ENCODE measurements around the gene LSM12. TPM values are rescaled to one million over a fixed set of nuclear protein-coding genes. Genes with fewer than 3 reads are reported as not detected.

LSM12 gene
- total RNA-seq (2022; extraction: Qiagen RNA extraction), result 48.6 to 52.3 TPM (median 49.5 TPM) in 5 replicates

DNA sequence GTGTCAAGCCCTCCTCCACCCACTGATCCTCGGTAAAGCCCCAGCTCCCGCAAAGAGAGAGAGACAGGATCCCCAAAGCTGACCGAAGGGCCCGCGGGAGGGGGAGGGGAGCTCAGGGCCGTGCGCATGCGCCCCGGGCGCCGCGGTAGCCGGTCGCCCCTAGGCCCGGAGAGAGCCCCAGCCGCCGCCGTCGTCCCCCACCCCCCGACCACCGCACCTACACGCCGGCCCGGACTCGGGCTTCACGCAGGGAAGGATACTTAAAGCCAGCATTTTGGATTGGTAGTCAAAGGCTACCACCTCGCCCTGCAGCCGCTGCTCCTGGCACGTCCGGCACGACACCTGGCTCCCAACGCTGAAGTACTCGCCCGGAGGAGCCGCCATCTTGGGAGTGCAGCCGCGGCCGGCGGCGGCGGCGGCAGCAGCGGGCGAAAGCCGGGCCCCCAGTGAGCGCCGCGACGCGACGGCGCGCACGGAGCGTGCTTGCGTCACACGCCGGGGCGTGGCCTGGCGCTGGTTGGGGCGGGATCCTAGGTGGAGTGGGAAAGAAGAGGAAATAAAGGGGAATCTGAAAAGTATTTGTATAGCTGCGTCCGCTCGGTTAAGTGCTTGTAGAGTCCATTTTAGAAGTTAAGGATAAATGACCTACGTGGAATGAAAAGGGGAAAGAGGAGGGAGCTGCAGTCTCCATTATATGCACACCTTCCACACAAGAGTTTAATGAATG is at the start of gene LSM12:
TSS of gene LSM12 (minus strand) at position 468 of the 727 bp plus-strand sequence. CDS start at position 384, 84 bp downstream.

DNA sequence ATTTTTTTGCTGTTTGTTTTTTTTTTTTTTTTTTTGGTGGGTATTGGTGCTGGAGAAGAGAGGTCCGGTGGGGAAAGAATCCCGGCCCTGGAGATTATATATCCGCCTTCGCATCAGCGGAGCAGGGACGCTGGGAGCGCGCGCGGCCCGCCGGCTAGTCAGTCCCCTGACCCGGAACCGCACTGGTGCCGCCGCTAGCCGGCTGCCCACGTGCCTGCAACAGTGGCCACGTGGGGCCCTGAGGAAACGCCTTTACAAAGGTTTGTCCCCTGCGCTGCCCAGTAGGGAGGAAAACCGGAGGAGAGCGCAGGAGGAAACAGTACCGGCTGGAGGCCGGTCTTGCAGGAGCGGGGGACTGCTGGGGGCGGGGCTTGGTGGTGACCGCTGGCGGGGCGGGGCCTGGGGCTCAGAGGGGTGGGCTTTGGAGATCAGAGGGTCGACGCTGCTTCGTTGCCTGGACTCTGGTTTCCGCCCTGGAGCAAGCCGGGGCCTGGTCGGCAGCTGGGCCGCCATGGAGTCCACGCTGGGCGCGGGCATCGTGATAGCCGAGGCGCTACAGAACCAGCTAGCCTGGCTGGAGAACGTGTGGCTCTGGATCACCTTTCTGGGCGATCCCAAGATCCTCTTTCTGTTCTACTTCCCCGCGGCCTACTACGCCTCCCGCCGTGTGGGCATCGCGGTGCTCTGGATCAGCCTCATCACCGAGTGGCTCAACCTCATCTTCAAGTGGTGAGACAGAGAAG is 4.2 kb upstream of the LSM12 start, which contains the start of gene G6PC3:
TSS of gene G6PC3 (plus strand) at position 281 of the 743 bp plus-strand sequence. CDS start at position 512, 231 bp downstream.

DNA sequence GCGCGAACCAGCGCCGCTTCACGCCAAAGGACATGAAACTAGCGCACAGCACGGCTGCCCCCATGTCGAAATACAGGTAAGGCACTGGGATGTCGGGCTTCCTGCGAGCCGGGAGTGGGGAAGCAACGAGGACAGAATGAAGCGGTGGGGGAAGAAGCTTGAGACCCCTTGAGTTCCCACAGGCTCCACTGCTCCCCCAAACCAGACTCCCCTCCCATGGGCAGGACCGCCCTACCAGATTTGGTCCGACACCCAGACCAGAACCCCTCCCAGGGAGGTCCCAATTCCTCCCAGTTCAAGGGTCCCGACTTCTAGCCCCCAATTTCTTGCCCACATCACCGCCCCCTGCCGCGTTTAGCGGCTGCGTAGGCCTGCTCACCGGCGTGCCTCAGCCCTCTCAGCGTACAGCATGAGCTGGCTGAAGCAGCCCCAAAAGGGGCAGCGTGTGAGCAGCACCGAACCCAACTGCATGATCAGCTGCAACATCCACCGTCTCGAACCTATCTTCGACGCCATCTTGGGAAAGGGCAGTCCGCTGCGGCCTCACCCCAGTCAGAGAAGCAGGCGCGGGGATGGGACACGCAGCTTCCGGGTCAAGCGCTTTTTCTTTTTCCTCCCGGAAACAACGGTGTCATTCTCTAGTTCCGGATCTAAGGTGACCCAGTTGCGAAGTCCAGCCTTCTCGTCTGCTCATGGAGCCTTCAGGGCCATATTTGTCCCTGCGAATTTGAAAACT is 51.9 kb downstream of the LSM12 start, which contains the start of gene TMEM101:
TSS of gene TMEM101 (minus strand) at position 527 of the 736 bp plus-strand sequence. CDS start at position 516, 11 bp downstream.

DNA sequence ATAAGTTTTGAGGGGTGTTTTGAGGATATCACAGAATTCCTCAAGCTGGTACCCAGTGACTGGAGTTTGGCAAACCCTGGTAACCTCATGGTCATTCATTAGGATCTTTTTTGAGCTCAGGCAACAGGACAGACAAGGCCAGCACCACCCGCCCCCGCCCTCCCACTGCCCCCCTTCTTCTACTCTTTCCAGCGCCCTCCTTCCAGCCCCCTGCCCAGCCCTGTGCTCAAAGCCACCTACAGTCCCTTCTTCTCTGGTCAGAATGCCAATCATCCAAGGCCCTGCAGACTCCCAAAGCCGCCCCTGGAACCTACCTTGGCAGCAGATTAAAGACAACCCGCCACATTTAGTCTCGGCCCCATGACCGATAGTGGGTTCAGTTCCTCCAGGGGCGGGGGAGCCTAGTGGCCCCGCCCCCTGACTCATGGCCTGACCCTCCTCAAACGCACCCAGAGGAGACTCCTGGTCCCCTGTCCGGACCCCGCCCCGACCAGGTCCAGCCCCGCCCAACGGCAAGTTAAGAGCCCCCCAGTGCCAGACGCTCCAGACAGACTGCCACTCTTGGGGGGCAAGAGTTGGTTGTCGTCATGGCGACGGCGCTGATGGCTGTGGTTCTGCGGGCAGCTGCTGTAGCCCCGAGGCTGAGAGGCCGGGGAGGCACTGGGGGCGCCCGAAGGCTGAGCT is 62.3 kb downstream of the LSM12 start, which contains the start of gene NAGS:
TSS of gene NAGS (plus strand) at position 546 of the 684 bp plus-strand sequence. CDS start at position 588, 42 bp downstream.

Other genes starting within 250 kb of the LSM12 start
- 13.9 to 16.7 TPM (median 15.3 TPM) in 5 replicates for gene MPP3, start 233.5 kb downstream of the LSM12 start, total RNA-seq (2022; extraction: Qiagen RNA extraction)
- gene CD300LG, start 219.5 kb downstream of the LSM12 start, total RNA-seq (2022; extraction: Qiagen RNA extraction), result not detected in 5 replicates
- gene MPP2, start 159.1 kb downstream of the LSM12 start, total RNA-seq (2022; extraction: Qiagen RNA extraction), result 1.1 to 1.8 TPM (median 1.4 TPM) in 5 replicates
- gene PPY, start 124.2 kb downstream of the LSM12 start, total RNA-seq (2022; extraction: Qiagen RNA extraction), result 0.34 to 0.43 TPM in 2 of 5 replicates, not detected in the others
- gene PYY, start 112.7 kb downstream of the LSM12 start, total RNA-seq (2022; extraction: Qiagen RNA extraction), result 0.08 TPM in 1 of 5 replicates, not detected in the others
- gene NAGS, start 62.0 kb downstream of the LSM12 start, total RNA-seq (2022; extraction: Qiagen RNA extraction), result 1.1 to 1.4 TPM (median 1.2 TPM) in 5 replicates
- gene TMEM101, start 51.7 kb downstream of the LSM12 start, total RNA-seq (2022; extraction: Qiagen RNA extraction), result 26.6 to 32.4 TPM (median 30.7 TPM) in 5 replicates
- 116 to 174 TPM (median 167 TPM) in 5 replicates for gene G6PC3, start 4.1 kb upstream of the LSM12 start, total RNA-seq (2022; extraction: Qiagen RNA extraction)
- 12.0 to 16.8 TPM (median 15.3 TPM) in 5 replicates for gene HDAC5, start 57.0 kb upstream of the LSM12 start, total RNA-seq (2022; extraction: Qiagen RNA extraction)
- 8.3 to 11.9 TPM (median 11.3 TPM) in 5 replicates for gene HROB, start 75.3 kb upstream of the LSM12 start, total RNA-seq (2022; extraction: Qiagen RNA extraction)
- 0.07 TPM in 3 of 5 replicates, not detected in the others for gene ASB16, start 104.0 kb upstream of the LSM12 start, total RNA-seq (2022; extraction: Qiagen RNA extraction)
- 34.5 to 43.3 TPM (median 42.7 TPM) in 5 replicates for gene TMUB2, start 120.3 kb upstream of the LSM12 start, total RNA-seq (2022; extraction: Qiagen RNA extraction)
- 52.9 to 68.2 TPM (median 63.5 TPM) in 5 replicates for gene ATXN7L3, start 133.2 kb upstream of the LSM12 start, total RNA-seq (2022; extraction: Qiagen RNA extraction)
- gene UBTF, start 153.0 kb upstream of the LSM12 start, total RNA-seq (2022; extraction: Qiagen RNA extraction), result 79.2 to 91.0 TPM (median 85.8 TPM) in 5 replicates
- gene SLC4A1, start 201.5 kb upstream of the LSM12 start, total RNA-seq (2022; extraction: Qiagen RNA extraction), result not detected in 5 replicates
- 0.82 to 1.5 TPM (median 0.88 TPM) in 5 replicates for gene RUNDC3A, start 241.9 kb upstream of the LSM12 start, total RNA-seq (2022; extraction: Qiagen RNA extraction)